ENCODE data around the gene DLGAP1.

DLGAP1 gene

DNA sequence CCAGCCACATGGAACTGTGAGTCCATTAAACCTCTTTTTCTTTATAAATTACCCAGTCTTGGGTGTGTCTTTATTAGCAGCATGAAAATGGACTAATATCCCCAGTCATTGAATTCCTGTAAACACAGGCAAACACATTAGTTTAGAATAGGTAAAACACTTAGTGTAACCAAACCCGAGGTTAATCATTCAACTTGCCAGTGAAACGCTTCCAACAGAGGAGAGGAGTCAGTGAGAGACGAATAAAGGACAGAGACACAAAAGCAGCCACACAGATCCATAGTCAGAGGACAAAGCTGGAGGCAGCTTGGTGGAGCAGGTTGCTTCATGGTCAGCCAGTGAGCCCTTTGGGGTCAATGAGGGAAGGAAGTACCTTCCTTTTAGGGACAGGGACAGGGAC, 657.1 kb downstream of the DLGAP1 start:
- no peak for DNase-seq

DNA sequence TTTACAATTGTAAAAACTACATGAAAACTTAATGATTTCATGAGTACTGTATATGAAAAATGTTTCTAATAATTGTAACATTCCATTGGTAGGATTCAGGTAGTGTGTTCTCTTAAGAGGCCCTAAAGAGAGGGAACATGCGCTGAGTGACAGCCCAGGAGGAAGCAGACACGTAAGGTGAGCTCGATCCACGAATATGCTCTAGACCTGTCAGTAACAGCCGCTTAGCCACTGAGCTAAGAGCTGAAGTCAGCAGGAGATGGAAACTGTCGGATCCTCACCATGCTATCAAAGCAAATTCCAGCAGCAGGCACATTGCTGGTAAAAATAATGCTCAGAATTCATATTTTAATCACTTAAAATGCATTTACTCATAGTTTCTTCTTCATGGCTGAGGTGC, 658.7 kb downstream of the DLGAP1 start:
- no peak for DNase-seq

DNA sequence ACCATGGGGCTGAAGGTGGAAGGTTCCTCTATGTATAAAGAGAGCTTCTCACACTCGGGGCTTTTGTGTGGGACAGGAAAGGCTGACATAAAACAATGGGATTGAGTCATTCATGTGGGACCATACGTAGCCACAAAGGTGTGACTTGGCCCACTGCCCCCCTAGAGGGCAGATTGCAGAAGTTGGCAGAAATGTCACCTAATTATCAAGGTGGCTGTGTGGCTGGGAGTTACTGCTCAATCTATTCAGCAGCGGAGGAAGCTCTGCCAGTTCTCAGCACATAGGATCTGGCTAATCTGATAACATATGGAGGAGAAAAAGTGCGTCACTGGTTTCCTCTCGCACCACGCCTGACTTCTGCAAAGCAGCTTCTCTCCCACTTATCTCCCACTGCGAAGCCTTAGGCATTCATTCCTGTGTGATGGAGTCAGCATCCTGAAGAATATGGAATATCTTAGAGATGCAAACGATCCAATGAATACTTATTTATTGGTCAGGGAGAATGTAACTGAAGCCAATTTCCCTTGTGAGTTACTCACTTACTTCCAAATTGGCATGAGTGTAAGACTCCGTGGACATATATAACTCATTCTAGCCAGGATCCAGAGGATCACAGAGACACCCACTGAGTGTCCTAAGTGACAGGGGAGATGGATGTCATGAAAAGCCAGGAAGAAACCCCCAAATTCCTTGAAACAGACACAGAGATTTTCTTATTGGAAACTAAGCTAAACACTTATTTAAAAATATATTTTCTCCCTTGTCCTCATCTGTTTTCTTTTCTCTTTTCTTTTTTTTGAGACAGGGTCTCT, 660.4 kb downstream of the DLGAP1 start:
- DNase-seq, result peak; percentile 74

DNA sequence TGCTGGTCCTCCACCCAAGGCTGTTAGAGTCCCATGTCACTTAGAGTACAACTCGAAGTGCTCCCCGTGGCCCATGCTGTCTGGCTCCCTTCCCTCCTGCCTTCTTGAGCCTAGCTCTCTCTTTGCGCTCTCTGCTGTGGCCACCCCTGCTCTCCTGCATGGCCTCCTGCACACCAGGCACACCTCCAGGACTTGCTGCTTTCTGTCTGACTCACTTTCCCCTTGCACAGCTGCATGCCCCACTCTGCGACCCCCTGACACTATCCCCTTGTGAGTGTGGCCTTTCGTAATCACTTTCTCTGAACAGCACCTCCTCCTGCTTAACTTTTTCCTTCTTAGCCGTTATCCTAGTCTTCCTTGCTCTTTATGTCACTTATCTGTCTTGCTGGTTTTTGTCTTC, 661.6 kb downstream of the DLGAP1 start:
- DNase-seq, result no peak

GRCh38 chr18:3793111-3793510, 662.0 kb downstream of the DLGAP1 start:
- no peak for DNase-seq

- DNase-seq, result no peak
These were observed 662.4 kb downstream of the DLGAP1 start for GRCh38 chr18:3792711-3793110.

DNA sequence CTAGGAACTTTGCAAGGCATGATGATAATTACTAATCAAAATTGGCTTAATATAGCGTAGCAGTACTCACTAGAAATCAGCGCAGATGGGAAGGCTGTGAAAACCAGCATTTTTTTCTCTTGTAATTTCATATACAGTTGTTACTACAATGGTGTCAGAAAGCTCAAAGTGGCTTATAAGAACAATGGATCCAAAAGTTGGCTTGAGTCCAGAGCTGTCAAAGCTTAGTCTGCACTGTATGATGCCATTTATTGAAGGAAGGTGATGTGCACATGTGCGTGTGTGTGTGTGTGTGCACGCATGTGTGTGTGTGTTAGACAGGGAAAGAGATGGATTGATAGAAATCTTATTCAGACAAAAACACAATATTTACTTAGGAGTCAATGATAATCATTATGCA, 663.9 kb downstream of the DLGAP1 start:
- DNase-seq, result no peak

DNA sequence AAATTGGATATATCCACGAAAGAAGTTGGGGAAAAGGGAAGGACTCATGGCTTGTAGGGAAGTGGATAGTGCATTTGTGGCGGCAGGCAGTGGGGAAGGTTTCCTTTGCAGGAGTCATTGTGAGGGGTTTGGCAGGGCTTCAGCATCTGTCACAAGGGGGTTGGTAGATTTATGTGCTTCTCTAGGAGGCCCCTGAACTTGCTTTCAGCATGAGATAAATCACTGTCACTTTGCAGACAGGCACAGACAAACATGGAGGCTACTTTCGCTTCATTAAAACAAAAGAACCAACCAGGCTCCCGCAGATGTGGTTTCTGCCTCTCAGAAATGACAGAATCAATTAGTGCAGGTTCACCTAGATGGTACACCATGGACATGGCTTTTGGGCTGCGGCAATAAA, 664.4 kb downstream of the DLGAP1 start:
- DNase-seq, result peak; percentile 87

- DNase-seq, result no peak
These were observed 665.6 kb downstream of the DLGAP1 start for GRCh38 chr18:3789525-3789924.

GRCh38 chr18:3784949-3785348, 670.2 kb downstream of the DLGAP1 start:
- DNase-seq, result no peak

DNA sequence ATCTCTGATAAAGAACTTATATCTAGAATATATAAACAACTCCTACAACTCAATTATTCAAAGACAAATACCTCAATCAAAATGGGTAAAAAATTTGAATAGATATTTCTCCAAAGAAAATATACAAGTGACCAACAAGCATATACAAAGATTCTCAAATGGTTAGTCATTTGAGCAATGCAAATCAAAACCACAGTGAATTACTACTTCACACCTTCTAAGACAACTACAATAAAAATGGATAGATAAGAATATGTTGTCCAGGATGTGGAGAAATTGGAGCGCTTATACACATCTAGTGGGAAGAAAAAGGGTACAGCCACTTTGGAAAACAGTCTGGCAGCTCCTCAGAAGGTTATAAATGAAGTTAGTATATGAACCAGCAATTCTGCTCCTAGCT, 672.2 kb downstream of the DLGAP1 start:
- no peak for DNase-seq

DNA sequence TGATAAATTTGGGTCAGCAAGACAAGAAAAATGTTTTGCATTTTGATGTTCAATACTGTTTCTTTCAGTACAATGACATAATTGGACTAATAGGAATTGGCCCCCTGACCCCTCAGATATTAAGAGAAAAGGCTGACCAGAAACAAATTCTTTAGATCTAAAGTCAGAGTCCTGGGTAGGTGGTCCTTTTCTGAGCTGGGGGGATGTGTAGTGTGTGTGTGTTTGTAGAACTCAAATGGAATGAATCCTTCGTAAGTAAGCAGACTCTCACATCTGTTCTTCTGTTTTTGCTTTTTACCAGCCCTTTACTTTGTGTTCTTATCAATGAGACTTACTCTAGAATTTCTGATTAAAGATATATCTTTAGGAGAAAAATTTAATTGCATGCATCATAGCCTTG, 677.4 kb downstream of the DLGAP1 start:
- no peak for DNase-seq

DNA sequence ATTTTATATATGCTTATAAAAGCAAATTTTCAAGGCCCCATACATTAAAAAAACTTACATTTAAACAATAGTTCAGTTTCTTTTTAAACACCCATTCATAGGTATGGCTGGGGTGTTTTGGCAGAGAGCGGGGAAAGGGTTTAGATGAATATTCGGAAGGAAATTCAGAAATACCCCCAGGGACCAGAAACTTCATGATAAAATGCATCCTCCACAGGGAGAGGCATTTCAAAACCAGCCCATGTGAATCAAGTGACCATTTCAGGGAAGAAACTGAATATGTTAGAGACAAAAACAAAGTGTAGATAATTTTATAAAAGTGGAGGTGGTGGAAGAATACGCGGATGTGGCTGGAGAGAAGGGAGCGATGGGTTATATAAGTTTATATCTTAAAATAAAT, 678.0 kb downstream of the DLGAP1 start:
- no peak for DNase-seq

- no peak for DNase-seq
These were observed 679.1 kb downstream of the DLGAP1 start for GRCh38 chr18:3775996-3776395.

DNA sequence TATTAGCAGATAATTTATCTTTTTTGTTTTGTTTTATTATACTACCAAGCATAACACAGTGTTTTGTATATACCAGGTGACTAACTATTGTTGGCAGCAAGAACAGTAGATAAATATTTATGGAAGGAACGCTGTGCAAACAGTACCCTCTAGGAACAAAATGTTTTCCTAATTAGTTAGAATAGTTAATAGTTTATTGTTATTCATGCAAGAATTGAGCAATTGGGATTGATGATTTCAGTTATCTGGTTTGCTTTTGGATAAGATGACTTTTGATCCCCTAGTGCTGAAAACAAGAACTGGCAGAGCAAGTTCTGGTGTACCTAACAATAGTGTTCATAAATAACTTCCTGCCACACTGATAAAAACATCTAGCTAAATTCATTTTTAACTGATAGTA, 681.8 kb downstream of the DLGAP1 start:
- DNase-seq, result no peak

DNA sequence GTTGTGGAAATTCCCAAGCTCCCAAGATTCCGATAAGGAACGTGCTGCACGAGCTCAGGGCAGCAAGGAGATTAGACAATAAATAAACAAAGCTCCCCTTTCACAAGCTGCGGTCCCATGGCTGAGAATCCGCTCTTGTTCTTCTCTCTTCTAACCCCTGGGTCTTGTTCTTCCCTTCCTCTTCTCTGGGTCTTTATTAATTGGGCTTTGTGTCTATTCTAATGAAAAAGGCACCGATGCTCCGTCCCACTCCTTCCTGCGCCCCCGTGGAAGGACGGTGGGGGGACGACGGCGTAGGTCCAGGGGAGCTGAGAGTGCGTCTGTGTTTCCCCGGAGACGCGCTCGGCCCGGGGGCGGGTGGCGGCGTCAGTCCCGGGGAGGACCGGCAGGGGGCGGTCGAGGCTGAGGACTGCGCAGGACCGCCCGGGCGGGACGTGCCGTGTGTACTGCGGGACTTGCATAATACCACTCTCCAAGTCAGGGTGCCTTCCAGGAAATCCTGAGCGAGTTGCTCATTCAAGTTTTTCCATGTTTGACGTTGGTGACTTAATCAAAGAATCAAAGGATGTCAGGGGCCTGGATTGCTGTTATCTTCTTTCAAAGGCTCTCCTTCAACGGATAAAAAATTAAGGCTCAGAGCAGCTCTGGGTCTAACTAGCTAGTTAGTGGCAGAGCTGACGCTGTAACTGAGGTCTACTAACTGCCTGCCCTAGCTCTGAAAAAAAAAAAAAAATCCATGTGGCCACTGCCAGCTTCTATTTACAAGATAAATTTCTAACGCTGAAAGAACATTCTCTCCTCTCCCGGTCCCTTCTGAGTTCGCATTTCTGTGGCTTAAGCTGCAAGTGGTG, 683.8 kb downstream of the DLGAP1 start:
- DNase-seq, result peak; percentile 54

GRCh38 chr18:3761266-3761665, 693.8 kb downstream of the DLGAP1 start:
- no peak for DNase-seq

- no peak for DNase-seq
These were observed 694.4 kb downstream of the DLGAP1 start for GRCh38 chr18:3760741-3761140.

DNA sequence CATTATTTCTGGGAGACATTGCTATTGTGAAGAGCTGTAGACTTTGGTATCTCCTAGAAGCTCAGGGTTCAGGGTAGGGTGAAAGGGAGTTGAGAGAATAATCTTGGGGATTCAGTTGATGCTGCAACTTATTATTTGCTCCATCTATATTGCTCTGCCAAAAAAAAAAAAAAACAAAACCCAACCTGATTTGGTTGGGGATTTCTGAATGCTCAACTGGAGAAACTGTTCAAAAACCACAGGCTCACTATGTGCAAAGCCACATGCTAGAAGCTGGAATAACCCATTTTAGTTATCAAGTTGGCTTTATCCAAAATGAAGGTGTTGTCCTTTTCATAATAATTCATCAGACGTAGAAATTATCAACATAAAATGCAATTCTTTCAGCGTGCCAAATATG, 696.0 kb downstream of the DLGAP1 start:
- no peak for DNase-seq

- no peak for DNase-seq
These were observed 696.6 kb downstream of the DLGAP1 start for GRCh38 chr18:3758531-3758930.

DNA sequence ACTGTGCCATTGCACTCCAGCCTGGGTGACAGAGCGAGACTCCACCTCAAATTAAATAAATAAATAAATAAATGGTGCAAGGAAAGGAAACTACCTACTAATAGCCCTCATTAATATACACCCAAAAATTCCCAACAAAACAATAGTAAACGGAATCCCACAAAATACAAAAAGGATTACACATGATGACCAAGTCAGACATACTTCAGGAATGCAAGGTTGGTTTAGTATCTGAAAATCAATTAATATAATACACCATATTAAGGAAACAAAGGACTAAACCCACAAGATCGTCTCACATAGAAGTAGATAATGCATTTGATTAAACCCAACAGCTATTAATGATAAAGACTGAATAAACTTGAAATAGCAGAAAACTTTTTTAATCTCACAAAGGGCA, 697.7 kb downstream of the DLGAP1 start:
- DNase-seq, result no peak

DNA sequence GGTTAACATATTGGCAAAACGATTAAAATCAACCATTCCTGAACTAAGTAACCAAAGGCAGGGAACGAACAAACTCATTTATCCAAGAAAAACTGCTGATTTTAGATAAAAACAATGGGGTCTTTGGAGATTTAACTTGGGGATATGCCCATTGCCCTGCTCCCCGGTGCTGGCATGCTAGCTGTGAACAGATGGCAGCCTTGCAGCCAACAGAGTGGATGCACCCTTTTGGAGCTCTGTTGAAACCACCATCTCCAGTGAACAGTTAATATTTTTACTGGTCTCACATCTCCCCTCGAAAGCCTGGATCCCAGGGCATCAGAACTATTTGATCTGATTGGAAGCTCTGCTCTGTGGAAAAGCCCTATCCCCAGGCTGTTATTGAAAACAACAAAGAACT, 702.0 kb downstream of the DLGAP1 start:
- DNase-seq, result peak; percentile 77

- DNase-seq, result no peak
These were observed 707.0 kb downstream of the DLGAP1 start for GRCh38 chr18:3748086-3748485.
